ENCODE results near the gene FRMD4A. TPM values are rescaled to one million over a fixed set of nuclear protein-coding genes. Genes with fewer than 3 reads are reported as not detected.

FRMD4A gene
- total and polyA plus RNA-seq, 2 experiments from 2014 or later, result 3.7 to 12.6 TPM

GRCh38 chr10:14001298-14002040 lies 329.3 kb downstream of the FRMD4A start:
- Histone ChIP-seq H3K4me3 (no peak overlapping the region), H3K9me3 (ENCODE audit: low read depth) (no peaks in the 10 kb centered on the region), H3K27me3 (no peaks in the 10 kb centered on the region), H3K27ac (no peak overlapping the region), H3K4me1 (ENCODE audit: low read depth) (no peaks in the 10 kb centered on the region), H3K36me3 (no peaks in the 10 kb centered on the region)
- DNase-seq (ENCODE audit: low read depth in 1 of 2, low spot score in 1 of 2), result no peak
- TF ChIP-seq CTCF (IDR thresholded peaks at IDR 0.05; ENCODE audit: low read depth, low read length), result no peak

DNA sequence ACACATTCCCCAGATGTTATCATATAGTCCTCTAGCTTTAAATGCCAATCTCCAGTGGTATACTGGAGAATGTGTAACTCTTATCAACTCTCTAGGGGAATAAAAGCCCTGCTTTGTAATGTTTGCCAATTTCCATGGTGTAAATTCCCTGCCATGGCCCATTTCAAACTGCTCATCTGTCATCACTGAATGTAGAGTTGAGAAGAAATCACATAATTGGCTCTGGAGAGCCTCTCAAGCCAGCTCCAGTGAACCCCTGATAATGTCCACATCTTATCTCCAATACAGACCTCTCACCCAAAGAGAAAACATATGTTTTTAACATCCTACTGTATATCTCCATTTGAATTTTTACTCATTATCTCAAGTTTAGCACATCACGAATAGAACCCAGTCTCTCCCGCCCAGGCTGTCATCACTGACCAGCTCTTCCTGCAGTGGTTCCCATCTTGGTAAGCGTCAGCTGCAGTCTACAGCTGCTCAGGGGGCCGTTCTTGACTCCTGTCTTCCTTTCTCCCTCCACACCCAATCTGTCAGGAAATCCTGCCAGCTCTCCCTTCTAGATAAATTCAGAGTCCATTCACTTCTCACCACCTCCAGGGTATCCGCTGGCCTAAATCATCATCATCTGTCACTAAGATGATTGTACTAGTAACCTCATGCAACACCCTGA lies 332.4 kb downstream of the FRMD4A start:
- no peaks in the 10 kb centered on the region for H3K27me3 ChIP-seq
- no peak overlapping the region for H3K27ac ChIP-seq
- no peak for TF ChIP-seq CTCF (IDR thresholded peaks at IDR 0.05; ENCODE audit: low read depth, low read length)
- no peak overlapping the region for H3K4me3 ChIP-seq
- H3K4me1 ChIP-seq (ENCODE audit: low read depth), result peaks cover 4% of the 10 kb centered on the region
- no peaks in the 10 kb centered on the region for H3K9me3 ChIP-seq (ENCODE audit: low read depth)
- peak in 1 of 2 donors; percentile 86 for DNase-seq (ENCODE audit: low read depth in 1 of 2, low spot score in 1 of 2)
- H3K36me3 ChIP-seq, result no peaks in the 10 kb centered on the region

- no peak overlapping the region for H3K27ac ChIP-seq
- peaks cover 7% of the 10 kb centered on the region for H3K4me1 ChIP-seq (ENCODE audit: low read depth)
- H3K36me3 ChIP-seq, result no peaks in the 10 kb centered on the region
- no peak overlapping the region for H3K4me3 ChIP-seq
- no peaks in the 10 kb centered on the region for H3K27me3 ChIP-seq
- no peaks in the 10 kb centered on the region for H3K9me3 ChIP-seq (ENCODE audit: low read depth)
- DNase-seq (ENCODE audit: low read depth in 1 of 2, low spot score in 1 of 2), result peak in 1 of 2 donors; percentile 31
- no peak for TF ChIP-seq CTCF (IDR thresholded peaks at IDR 0.05; ENCODE audit: low read depth, low read length)
Observed at GRCh38 chr10:13997650-13998049, 333.1 kb downstream of the FRMD4A start.

DNA sequence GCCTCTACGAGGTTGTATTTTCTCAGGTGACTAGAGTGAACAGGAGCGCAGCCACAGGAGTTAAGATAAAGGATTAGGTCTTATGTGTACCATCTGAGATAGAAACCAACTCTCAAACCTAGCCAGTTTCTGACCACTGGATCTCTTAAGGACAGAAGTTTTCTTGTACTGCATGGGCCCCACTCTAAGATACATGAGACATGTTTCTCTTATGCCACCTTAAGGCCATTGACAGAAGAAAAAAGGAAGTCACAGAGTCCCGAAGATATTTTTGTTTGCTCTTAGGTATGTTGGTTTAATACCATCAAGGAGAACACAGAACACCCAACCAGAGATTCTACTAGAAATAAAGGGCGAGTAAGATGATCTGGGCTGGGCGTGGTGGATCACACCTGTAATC lies 335.8 kb downstream of the FRMD4A start:
- no peak overlapping the region for H3K27ac ChIP-seq

DNA sequence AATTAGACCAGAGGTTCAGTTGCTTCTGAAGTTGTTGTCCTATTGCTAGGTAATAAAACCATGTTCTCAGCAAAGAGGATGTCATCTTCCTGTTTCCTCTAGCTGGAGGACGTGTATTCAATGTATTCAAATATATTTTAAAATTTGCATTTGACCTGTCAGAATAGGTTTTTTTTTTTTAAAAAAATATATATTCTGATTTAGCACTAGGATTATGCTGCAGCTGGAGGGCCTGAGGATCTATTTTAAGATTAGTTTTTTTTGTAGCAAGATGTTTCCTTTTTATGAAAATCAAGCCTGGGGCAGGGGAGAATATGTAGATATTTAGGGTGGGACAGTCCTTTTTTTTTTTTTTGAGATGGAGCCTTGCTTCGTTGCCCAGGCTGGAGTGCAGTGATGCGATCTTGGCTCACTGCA lies 337.0 kb downstream of the FRMD4A start:
- no peaks in the 10 kb centered on the region for H3K9me3 ChIP-seq (ENCODE audit: low read depth)
- no peak overlapping the region for H3K27ac ChIP-seq
- no peak for TF ChIP-seq CTCF (IDR thresholded peaks at IDR 0.05; ENCODE audit: low read depth, low read length)
- no peaks in the 10 kb centered on the region for H3K36me3 ChIP-seq
- H3K4me3 ChIP-seq, result no peak overlapping the region
- no peak for DNase-seq (ENCODE audit: low read depth in 1 of 2, low spot score in 1 of 2)
- peaks cover 29% of the 10 kb centered on the region for H3K4me1 ChIP-seq (ENCODE audit: low read depth)
- H3K27me3 ChIP-seq, result no peaks in the 10 kb centered on the region

More for the DNA sequence above, 335.8 kb downstream of the FRMD4A start:
- DNase-seq (ENCODE audit: low read depth in 1 of 2, low spot score in 1 of 2), result no peak
- no peak overlapping the region for H3K4me3 ChIP-seq
- no peaks in the 10 kb centered on the region for H3K9me3 ChIP-seq (ENCODE audit: low read depth)
- no peak for TF ChIP-seq CTCF (IDR thresholded peaks at IDR 0.05; ENCODE audit: low read depth, low read length)
- no peaks in the 10 kb centered on the region for H3K27me3 ChIP-seq
- H3K4me1 ChIP-seq (ENCODE audit: low read depth), result peaks cover 22% of the 10 kb centered on the region
- H3K36me3 ChIP-seq, result no peaks in the 10 kb centered on the region
